ENCODE results near the gene PPAN.

Gene PPAN

DNA sequence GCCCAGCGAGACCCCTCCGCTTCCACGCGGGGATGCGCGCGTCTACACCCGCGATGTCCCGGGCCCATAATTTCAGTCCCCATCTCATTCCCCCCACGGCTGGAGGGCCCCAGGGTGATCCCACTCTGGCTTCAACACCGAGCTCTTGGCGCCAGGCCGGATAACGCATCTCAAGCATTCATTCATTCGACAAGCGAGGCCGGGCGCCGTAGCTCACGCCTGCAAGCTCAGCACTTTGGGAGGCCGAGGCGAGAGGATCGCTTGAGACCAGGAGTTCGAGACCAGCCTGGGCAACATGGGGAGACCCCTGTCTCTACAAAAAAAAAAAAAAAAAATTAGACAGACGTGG, 9.6 kb upstream of the PPAN start:
- no peak overlapping the region for H2AFZ ChIP-seq (ENCODE audit: low read length)
- peak overlapping the region; percentile 56 for H3K4me3 ChIP-seq (ENCODE audit: low read depth, low read length, poor library complexity, severe bottlenecking)
- peak overlapping the region; percentile 59 for H3K27ac ChIP-seq (ENCODE audit: low read depth, low read length, poor library complexity, severe bottlenecking)
- no peaks in the 10 kb centered on the region for H3K9me3 ChIP-seq (ENCODE audit: low read length)
- H3K9ac ChIP-seq (ENCODE audit: low read length) = peak overlapping the region; percentile 72
- H3K27me3 ChIP-seq (ENCODE audit: insufficient read depth, low read length) = no peaks in the 10 kb centered on the region
- TF ChIP-seq EZH2 (IDR thresholded peaks at IDR 0.05; ENCODE audit: borderline replicate concordance, low read length) = no peak
- TF ChIP-seq, protein P1, sequence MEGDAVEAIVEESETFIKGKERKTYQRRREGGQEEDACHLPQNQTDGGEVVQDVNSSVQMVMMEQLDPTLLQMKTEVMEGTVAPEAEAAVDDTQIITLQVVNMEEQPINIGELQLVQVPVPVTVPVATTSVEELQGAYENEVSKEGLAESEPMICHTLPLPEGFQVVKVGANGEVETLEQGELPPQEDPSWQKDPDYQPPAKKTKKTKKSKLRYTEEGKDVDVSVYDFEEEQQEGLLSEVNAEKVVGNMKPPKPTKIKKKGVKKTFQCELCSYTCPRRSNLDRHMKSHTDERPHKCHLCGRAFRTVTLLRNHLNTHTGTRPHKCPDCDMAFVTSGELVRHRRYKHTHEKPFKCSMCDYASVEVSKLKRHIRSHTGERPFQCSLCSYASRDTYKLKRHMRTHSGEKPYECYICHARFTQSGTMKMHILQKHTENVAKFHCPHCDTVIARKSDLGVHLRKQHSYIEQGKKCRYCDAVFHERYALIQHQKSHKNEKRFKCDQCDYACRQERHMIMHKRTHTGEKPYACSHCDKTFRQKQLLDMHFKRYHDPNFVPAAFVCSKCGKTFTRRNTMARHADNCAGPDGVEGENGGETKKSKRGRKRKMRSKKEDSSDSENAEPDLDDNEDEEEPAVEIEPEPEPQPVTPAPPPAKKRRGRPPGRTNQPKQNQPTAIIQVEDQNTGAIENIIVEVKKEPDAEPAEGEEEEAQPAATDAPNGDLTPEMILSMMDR (IDR thresholded peaks at IDR 0.05; ENCODE audit: low read length) = no peak
- no peaks in the 10 kb centered on the region for H3F3A ChIP-seq (ENCODE audit: insufficient read depth, low read length)
- peaks cover 23% of the 10 kb centered on the region for H3K36me3 ChIP-seq (ENCODE audit: insufficient read depth, low read length)
- no peaks in the 10 kb centered on the region for H3K9me2 ChIP-seq (ENCODE audit: low read depth, low read length)
- peak overlapping the region; percentile 76 for H3K4me2 ChIP-seq (ENCODE audit: low read length)
- H3K79me2 ChIP-seq (ENCODE audit: insufficient read depth, low read length) = no peaks in the 10 kb centered on the region
- peaks cover 27% of the 10 kb centered on the region for H3K4me1 ChIP-seq (ENCODE audit: insufficient read depth, low read length, severe bottlenecking)
- H4K20me1 ChIP-seq (ENCODE audit: insufficient read depth, low read length) = no peaks in the 10 kb centered on the region

DNA sequence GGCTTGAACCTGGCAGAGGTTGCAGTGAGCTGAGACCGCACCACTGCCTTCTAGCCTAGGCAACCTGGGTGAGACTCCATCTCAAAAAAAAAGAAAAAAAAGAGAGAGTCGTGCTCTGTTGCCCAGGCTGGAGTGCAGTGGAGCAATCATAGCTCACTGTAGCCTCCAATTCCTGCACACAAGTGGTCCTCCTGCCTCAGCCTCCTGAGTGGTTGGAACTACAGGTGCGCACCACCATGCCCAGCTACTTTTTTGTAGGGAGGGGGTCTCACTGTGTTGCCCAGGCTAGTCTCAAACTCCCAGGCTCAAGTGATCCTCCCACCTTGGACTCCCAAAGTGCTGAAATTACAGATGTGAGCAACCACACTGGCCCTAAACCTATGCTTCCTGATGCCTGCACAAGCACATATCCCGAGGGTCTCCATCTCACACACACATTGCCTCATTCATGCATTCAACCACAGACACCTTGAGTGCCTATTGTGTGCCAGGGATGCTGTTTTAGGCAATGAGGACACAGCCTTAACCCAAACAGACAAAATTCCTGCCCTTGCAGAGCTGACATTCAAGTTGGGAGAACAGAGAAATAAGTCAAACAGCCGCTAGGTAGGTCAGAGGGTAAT, 5.9 kb upstream of the PPAN start:
- H4K20me1 ChIP-seq (ENCODE audit: insufficient read depth, low read length) = no peaks in the 10 kb centered on the region
- H3K9me2 ChIP-seq (ENCODE audit: low read depth, low read length) = no peaks in the 10 kb centered on the region
- H3K36me3 ChIP-seq (ENCODE audit: insufficient read depth, low read length) = no peaks in the 10 kb centered on the region
- no peaks in the 10 kb centered on the region for H3K9me3 ChIP-seq (ENCODE audit: low read length)
- H3K27ac ChIP-seq (ENCODE audit: low read depth, low read length, poor library complexity, severe bottlenecking) = peak overlapping the region; percentile 96
- H3K4me3 ChIP-seq (ENCODE audit: low read depth, low read length, poor library complexity, severe bottlenecking) = no peak overlapping the region
- H3K9ac ChIP-seq (ENCODE audit: low read length) = no peak overlapping the region
- H3K27me3 ChIP-seq (ENCODE audit: insufficient read depth, low read length) = no peaks in the 10 kb centered on the region
- H3F3A ChIP-seq (ENCODE audit: insufficient read depth, low read length) = peaks cover 15% of the 10 kb centered on the region
- H3K4me1 ChIP-seq (ENCODE audit: insufficient read depth, low read length, severe bottlenecking) = peaks cover 60% of the 10 kb centered on the region
- no peak overlapping the region for H2AFZ ChIP-seq (ENCODE audit: low read length)
- H3K79me2 ChIP-seq (ENCODE audit: insufficient read depth, low read length) = no peaks in the 10 kb centered on the region
- H3K4me2 ChIP-seq (ENCODE audit: low read length) = no peak overlapping the region
- TF ChIP-seq, protein P1 (IDR thresholded peaks at IDR 0.05; ENCODE audit: low read length) = no peak
- no peak for TF ChIP-seq EZH2 (IDR thresholded peaks at IDR 0.05; ENCODE audit: borderline replicate concordance, low read length)

DNA sequence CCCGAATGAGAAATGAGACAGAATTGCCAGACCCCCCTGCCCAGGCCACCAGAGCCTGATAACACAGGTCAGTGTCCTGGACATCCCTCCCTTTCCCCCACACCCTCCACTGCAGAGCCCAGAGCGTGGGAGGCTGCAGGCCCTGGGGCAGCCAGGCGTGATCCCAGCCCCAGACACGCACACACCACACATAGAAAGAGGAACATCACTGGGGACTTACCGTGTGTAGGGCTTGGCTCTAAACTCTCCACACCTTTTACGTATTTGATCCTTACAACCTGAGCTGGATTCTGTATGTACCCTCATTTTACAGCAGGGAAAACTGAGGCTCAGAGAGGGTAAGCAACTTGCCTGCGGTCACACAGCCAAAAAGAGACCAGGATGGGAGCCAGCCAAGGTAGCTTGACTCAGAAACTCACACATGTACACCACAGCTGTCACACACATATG, 3.4 kb upstream of the PPAN start:
- H3K9me3 ChIP-seq (ENCODE audit: low read length) = no peaks in the 10 kb centered on the region
- H3K79me2 ChIP-seq (ENCODE audit: insufficient read depth, low read length) = peaks cover 13% of the 10 kb centered on the region
- peaks cover 16% of the 10 kb centered on the region for H3F3A ChIP-seq (ENCODE audit: insufficient read depth, low read length)
- H3K4me2 ChIP-seq (ENCODE audit: low read length) = peak overlapping the region; percentile 60
- H3K9ac ChIP-seq (ENCODE audit: low read length) = peak overlapping the region; percentile 70
- H3K36me3 ChIP-seq (ENCODE audit: insufficient read depth, low read length) = peaks cover 12% of the 10 kb centered on the region
- H3K27ac ChIP-seq (ENCODE audit: low read depth, low read length, poor library complexity, severe bottlenecking) = peak overlapping the region; percentile 96
- peaks cover 59% of the 10 kb centered on the region for H3K4me1 ChIP-seq (ENCODE audit: insufficient read depth, low read length, severe bottlenecking)
- H2AFZ ChIP-seq (ENCODE audit: low read length) = no peak overlapping the region
- no peaks in the 10 kb centered on the region for H3K27me3 ChIP-seq (ENCODE audit: insufficient read depth, low read length)
- no peaks in the 10 kb centered on the region for H4K20me1 ChIP-seq (ENCODE audit: insufficient read depth, low read length)
- H3K4me3 ChIP-seq (ENCODE audit: low read depth, low read length, poor library complexity, severe bottlenecking) = peak overlapping the region; percentile 44
- TF ChIP-seq EZH2 (IDR thresholded peaks at IDR 0.05; ENCODE audit: borderline replicate concordance, low read length) = no peak
- TF ChIP-seq, protein P1 (IDR thresholded peaks at IDR 0.05; ENCODE audit: low read length) = no peak
- H3K9me2 ChIP-seq (ENCODE audit: low read depth, low read length) = no peaks in the 10 kb centered on the region

All from OCI-LY1 (cell line).